Ecto neural progenitor cell (in vitro differentiated cells): ENCODE data around the gene AFDN.

Experiments used
- DNase-seq: peaks from one replicate; pipeline ENCODE4 v3.0.0-alpha.2; 2018; ENCODE audit warnings: low spot score

Gene AFDN, protein sequence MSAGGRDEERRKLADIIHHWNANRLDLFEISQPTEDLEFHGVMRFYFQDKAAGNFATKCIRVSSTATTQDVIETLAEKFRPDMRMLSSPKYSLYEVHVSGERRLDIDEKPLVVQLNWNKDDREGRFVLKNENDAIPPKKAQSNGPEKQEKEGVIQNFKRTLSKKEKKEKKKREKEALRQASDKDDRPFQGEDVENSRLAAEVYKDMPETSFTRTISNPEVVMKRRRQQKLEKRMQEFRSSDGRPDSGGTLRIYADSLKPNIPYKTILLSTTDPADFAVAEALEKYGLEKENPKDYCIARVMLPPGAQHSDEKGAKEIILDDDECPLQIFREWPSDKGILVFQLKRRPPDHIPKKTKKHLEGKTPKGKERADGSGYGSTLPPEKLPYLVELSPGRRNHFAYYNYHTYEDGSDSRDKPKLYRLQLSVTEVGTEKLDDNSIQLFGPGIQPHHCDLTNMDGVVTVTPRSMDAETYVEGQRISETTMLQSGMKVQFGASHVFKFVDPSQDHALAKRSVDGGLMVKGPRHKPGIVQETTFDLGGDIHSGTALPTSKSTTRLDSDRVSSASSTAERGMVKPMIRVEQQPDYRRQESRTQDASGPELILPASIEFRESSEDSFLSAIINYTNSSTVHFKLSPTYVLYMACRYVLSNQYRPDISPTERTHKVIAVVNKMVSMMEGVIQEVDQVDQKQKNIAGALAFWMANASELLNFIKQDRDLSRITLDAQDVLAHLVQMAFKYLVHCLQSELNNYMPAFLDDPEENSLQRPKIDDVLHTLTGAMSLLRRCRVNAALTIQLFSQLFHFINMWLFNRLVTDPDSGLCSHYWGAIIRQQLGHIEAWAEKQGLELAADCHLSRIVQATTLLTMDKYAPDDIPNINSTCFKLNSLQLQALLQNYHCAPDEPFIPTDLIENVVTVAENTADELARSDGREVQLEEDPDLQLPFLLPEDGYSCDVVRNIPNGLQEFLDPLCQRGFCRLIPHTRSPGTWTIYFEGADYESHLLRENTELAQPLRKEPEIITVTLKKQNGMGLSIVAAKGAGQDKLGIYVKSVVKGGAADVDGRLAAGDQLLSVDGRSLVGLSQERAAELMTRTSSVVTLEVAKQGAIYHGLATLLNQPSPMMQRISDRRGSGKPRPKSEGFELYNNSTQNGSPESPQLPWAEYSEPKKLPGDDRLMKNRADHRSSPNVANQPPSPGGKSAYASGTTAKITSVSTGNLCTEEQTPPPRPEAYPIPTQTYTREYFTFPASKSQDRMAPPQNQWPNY (N-terminal part only)

DNA sequence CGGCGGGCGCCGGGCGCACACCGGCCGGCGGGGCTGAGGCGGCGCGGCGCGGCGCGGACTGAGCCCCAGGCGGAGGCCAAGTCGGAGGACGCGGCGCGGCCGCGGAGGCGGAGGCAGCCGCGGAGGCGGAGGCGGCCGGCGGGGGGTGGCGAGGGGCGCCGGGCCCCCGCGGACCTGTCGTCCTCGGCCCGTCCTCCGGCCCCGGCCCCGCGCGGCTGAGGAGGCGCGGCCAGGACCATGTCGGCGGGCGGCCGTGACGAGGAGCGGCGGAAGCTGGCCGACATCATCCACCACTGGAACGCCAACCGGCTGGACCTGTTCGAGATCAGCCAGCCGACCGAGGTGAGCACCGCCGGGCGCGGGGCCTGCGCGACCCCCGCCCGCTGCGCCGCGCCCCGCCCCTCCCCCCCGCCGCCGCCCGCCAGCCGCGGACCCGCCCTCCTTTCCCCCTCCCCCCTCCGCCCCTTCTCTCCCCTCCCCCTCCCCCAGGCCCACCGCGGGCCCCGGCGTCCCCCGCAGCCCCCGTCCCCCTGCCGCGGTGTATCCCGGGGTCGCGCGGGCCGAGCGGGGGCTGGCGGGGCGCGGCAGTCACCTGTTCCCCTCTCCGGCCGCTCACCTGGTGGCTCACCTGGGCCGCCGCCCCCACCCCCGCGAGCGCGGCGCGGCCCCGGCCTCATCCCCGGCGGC, at the start of gene AFDN:
TSS of gene AFDN (plus strand) at position 16 of the 687 bp plus-strand sequence. CDS start at position 238, 222 bp downstream.
- DNase-seq, result peak; percentile 79

DNA sequence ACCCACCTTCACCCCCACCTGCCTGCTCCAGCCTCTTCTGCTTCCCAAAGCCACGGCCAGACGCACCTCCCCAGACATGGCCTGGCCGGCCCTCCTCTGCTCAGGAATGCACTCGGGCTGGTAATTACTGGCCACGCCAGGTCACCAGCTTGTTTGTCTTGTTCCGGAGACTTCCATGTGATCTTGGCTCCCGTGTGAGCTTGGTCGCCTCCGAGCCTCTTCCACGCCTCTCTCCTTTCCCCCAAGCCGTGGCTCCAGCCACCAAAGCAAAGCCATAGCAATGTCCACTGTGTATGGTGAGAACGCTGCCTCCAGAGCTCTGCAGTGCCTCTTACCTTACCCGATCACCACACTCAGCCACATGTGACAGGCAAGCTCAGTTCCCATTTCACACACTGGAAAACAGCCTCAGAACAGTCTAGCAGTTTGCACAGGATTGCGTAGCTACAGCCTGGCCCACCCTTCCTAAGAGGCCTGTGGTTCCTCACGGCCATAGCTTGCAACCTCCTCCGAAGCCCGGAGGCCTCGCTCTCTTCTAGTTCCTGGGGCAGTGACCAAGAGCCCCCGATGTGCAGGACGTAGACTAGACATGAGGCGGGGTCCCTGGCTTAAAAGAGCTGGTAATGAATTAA, 48.1 kb upstream of the AFDN start:
- no peak for DNase-seq

DNA sequence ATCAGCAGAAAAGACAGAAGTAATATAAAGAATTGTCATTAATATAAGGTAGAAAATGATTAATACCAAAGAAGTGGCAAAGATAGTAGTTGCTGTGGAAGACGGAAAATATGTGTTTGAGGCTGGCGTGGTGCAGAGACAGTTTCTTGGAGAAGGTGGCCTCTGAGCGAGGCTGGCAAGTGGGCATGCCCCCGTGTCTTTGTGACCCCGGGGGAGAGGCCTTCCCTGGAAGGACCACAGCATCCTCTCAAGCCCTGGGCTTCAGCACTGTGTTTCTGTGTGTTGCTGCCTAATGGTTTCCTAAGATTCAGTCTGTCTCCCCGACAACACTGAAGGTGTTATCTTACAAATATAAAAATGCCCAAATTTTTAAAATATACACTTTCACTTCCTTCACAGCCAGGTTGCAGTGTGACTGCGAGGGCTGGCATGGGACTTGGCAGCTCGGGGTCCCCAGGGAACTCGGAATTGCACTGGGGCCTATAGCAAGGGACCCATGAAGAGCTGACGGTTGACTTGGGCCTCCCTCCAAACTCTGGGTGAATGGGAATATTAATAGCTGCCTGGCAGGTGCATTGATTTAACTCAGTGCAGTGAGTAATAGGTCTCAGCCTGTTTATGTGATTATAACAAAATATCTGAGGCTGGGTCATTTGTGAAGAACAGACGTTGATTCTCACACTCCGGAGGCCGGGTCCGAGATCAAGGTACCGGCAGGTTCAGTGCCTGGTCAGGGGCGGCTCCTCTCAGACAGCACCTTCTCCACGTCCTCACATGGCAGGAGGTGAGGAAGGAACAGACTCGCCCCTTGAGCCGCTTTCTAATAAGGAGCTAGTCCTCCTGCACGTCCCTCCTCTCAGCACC, 47.4 kb upstream of the AFDN start:
- DNase-seq, result no peak

DNA sequence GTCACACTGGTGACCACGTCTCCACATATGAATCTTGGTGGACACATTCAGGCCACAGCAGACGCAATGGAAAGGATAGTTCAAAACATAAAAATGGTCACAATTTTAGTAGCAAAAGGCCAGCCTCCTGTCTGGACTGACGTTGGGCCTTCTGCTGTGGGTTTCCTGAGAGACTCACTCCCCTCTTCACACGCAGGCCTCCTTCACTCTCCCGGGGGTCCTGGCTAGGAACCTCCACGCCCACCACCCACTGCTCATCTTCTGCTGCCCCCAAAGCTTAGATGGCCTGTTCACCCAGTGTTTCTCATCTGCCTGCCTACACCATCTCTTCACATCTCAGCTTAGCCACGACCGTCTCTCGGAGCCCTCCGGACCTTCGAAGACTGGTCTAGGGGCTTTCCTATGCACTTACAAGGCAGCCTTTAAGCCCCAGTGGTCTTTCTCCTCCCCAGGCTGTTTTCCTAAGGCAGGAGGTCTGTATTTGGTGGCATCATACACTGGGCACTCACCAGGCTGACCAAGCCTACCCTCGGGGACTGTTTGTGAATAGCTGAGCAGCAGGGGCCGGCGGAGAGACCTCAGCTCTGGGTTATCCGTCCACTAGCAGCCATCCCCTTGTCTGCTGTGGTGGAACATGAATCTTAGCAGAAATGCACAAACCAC, 46.6 kb upstream of the AFDN start:
- no peak for DNase-seq

DNA sequence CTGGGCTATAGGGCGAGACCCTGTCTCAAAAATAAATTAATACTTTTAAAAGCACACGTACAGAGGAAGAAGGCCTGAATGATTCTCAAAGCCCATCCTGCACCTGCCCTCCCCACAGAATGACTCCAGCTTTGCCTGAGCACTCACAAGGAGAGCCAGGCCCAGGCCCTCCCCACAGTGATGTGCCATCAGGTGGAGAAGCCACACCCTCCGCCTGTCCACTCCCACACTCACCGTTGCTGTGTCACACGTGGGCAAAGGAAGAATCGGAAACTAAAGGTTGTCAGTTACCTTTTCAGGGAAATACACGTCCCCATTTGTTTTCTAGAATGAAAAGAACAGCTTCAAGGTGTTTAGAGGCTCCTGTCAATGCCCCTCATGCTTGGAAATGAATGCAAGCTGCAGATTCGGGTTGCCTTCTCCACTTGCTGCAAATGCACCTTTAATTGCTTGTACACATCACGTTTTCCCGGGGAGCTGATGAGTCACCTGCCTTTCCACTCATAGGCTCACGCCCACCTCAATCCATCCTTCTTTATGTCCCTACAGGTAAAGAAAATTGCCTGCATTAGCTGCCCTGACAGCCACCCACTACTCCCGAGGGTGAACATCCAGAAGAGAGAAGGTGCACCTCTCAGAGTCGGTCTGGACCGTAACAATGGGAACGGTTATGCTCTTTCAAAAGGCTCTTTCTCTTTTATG, 45.5 kb upstream of the AFDN start:
- no peak for DNase-seq

DNA sequence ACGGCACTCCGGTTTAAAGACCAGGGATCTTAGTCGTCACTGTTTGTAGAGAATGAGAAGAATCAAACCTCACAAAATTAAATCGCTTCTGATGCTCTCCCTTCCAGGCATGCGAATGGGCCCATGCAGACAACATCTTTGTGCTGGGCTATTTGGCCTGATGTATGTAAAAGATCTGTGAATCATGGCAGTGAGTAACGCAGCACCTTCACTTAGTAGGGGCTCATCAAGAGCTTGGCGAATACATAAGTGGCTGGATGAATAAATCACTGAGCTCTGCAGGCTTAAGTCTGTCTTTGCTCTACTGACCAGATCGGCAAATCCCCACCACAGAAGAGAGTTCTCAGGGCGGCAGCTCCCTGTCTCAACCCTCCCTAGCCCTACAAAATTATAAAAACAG, 44.8 kb upstream of the AFDN start:
- DNase-seq, result no peak

DNA sequence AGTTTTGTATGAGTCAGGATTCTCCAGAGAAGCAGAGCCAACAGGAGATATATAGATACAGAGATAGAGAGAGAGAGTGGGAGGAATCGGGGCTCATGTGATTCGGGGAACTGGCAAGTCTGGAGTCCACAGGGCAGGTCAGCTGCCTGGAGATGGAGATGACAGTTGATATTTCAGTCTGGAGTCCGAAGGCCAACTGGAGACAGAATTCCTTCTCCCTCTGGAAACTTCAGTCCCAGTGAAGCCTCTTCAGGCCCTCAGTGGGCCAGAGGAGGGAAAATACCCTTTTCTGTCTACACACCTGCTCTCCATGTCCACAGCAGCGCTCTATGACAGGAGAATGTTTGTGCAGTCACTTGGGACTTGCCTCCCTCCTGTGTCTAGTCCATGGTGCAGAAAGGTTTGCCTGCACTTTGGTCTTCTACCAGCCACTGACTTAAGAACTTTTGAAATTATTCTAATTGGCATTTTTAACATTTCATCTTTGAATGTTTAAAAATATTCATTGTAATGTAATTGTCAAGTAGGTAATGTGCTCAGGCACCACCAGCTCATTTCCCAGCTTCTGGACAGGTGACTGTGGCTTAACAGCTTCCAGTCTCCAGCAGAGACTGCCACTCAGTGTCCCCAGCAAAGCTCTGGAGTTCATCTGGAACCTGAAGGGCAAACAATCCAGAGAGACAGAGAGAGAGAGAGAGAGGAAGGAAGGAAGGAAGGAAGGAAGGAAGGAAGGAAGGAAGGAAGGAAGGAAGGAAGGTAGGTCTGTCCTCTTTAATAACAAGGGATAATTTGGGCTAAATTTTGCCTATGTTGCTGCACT, 43.8 kb upstream of the AFDN start:
- no peak for DNase-seq

DNA sequence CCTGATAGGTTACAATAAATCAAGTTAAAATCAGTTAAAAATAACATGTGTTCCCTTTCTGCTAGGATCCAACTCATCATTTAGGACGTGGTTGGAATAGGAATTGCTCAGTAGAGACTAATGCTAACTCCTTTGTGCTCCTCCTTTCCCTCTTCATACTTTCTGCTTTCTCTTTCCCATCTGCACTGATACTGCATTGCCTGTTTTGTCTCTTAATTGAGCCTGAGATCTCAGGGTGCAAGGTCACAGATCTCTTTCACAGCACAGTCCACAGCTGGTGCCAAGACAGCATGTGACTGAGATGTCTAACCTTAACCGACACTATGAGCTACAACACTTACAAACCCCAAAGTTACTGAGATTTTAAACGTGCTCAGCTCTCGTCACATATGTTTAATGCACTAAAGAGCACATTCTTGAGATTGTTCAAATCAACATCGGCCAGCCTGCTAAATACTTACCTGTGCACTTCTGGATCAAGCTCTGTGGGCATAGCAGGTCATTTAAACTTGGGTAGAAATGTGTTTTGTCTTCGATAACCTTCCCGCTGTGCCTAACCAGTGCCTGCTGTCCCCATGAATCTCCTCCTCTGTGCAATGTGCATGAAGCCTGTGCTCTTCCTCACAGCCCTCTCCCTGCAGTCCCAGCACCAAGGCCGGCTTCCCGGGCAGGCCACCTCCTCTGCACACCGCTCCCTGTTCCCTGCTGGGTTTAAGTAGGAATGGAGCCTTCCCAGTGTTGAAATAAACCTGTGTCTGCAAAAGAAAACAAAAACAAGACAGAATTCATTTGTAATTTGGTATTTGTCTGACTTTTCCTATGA, 39.6 kb upstream of the AFDN start:
- no peak for DNase-seq

DNA sequence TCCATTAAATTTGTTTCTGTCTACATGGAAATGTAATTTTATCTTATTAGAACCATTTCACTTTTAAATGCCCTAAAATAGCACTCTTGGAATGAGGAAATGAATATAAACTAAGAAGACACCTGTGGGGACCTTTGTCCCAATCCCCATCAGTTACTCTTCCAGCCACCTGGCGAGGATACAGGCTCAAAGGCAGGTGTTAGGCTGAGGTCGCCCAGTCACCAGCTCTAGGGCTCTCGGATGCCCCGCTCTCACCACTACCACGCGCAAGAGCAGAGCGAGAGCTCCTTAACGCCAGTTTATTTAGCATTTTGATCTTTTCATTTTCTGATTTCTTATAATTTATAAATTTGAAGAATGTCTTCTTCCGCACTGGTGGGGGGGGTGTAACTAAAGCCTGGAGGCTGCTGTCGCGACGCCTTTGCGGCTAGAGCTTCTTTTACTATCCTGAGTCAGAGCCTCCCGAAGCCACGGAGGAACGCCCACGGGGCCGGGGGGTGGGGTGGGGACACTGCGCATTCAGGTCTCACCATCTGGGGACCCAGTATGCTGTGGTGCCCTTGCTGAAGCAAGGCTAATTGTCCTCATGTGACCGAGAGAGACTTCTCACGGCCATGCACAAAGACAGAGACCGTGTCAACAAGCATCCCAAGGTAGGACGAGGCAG, 38.7 kb upstream of the AFDN start:
- DNase-seq, result no peak

DNA sequence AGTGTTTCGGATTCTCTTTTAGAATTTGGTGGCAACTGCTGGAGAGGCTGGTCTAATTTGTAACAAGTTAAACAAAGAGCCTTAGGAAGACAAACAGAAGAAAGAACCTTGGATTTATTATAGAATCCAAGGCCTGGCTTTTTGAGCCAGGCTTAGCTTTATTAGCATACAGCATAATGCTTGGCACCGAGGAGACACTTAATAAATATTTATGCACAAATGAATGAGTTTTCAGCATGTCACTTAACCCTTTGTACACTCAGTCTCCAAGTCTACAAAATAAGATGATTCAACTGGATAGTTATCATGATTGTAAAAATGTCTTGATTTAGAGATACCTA, 38.2 kb upstream of the AFDN start:
- DNase-seq, result no peak

DNA sequence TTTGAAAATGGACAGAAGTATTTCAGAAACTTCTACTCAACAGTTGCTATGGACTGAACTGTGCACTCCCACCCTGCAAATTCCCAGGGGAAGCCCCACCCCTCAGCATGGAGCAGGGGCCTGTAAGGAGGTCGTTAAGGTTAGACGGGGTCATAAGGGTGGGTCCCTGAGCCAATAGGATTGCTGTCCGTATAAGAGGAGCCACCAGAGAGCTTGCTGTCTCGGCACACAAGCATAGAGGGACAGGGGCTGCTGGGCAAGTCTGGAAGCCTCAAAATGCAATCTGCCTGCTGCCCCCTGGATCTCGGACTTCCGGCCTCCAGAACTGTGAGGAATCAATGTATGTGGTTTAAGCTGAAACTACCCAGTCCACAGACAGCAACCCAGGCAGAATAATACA, 37.4 kb upstream of the AFDN start:
- no peak for DNase-seq

DNA sequence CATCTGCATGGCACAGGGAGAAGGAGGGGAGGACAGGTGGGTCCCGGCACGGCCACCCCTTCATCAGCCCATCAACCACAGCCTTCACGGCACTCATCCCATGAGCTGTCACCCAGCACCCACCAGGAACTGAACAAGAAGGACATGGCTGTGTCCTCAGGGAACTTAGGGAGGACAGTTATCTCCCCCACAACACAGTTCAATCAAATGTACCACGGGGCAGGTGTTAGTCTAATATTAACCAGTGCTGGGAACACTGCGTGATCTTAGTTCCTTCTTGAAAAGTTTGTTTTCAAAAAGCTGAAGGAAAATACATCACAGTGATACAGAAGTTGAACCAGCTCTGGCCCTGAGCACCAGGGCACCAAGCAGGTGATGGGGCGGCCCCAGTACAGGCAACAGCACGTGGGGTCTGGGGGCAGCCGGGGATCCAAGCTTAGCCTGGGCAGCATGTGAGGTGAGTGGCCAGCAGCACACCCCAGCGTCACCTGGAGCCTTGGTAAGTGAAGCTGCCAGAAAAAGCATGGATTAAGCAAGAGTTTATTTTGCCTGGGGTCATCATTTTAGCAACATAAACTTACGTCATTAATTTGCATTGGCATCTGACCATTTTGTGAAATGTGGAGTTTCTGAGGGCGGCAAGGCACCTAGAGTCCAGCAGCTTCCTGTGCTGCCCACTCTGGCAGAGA, 35.5 kb upstream of the AFDN start:
- DNase-seq, result no peak

DNA sequence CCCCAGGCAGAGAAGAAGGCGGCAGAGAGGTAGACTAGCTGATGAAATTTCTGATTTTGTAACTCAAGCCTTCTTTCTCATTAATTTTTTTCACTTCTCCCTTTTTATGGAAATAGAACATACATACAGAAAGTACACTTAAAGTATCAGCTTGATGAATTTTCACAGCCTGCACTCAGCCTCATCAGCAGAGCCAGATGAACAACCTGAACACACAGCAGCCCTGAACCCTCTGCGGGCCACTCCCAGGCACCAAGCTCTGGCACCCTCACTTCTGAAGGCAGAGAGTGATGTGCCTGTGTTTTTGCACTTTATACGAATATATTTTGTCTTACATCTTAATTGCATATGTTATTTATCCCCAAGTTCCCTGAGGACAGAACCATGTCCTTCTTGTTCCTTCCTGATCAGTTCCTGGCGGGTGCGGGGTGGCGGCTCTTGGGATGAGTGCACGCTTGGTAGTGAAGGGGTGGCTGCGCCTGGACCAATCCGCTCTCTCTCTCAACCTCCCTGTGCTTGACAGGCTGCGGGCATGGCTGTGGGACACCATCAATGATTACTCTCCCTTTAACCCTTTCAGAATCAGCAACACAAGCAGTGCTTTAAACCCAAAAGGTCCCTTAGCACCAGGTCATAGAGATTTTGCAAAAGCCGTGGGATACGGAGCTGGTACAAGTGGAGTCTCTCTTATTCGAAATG, 34.8 kb upstream of the AFDN start:
- DNase-seq, result no peak

DNA sequence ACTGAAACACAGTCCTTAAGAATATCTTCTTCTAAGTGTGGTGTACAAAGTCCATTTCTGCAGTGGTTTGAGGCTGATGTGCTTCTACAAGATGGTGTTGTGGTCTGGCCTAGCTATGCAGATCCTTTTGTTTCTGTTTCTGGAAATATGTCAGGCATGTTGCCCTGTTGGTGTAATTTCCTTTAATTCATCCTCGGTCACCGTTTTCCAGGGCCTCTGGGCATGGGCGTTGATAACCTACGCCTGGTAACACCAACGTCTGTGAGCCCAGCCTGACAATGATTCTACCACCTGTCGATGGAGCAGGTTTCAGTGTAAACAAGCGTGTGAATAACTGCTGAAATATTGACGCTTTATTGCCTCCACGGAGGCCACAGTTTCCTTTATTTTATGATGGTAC, 33.3 kb upstream of the AFDN start:
- no peak for DNase-seq
